Fibroblast of lung (primary cell): ENCODE results near the gene ANKRD33. TPM values are rescaled to one million over a fixed set of nuclear protein-coding genes. Genes with fewer than 3 reads are reported as not detected.

Source experiments
- DNase-seq, 2 donors: peaks; one replicate each; pipeline versions ENCODE4 v3.0.0 to v3.0.0-alpha.2; 2010; ENCODE audit warnings: low read depth in 2 of 2
- H2AFZ ChIP-seq: 2 replicates; pipeline ENCODE4 v1.5.1; 2012; ENCODE audit warnings: low read length, control low read depth, inconsistent platforms
- H3K27ac ChIP-seq: 2 replicates; pipeline ENCODE4 v1.5.1; 2011; ENCODE audit warnings: low read length, control low read depth; ENCODE audit not compliant: insufficient read depth
- H3K27me3 ChIP-seq: 2 replicates; pipeline ENCODE4 v1.5.1; 2011; ENCODE audit warnings: mild to moderate bottlenecking, low read length; ENCODE audit not compliant: control insufficient read depth, insufficient read depth
- H3K36me3 ChIP-seq: 2 replicates; pipeline ENCODE4 v1.5.1; 2011; ENCODE audit warnings: low read length; ENCODE audit not compliant: control insufficient read depth, insufficient read depth
- H3K4me1 ChIP-seq: 2 replicates; pipeline ENCODE4 v1.5.1; 2011; ENCODE audit warnings: low read length; ENCODE audit not compliant: control insufficient read depth, insufficient read depth; ENCODE audit errors: extremely low read depth
- H3K4me2 ChIP-seq: 2 replicates; pipeline ENCODE4 v1.5.1; 2011; ENCODE audit warnings: low read length, control low read depth; ENCODE audit not compliant: insufficient read depth; ENCODE audit errors: extremely low read depth
- H3K4me3 ChIP-seq, 4 experiments: fragments of 200-600 bp in 1 of 4; sonication (generic) in 1 of 4; replicated peaks in 1 of 4; 2 replicates each; pipeline ENCODE4 v1.5.1; 2011 to 2016; ENCODE audit warnings: low read length in 4 of 4, low read depth in 3 of 4, mild to moderate bottlenecking in 3 of 4, control low read depth in 2 of 4, inconsistent platforms in 1 of 4, mixed read lengths in 1 of 4; ENCODE audit not compliant: insufficient read depth in 1 of 4; ENCODE audit errors: control extremely low read depth in 1 of 4
- H3K79me2 ChIP-seq: 2 replicates; pipeline ENCODE4 v1.5.1; 2012; ENCODE audit warnings: mild to moderate bottlenecking, low read length, inconsistent platforms; ENCODE audit not compliant: control insufficient read depth, insufficient read depth
- H3K9ac ChIP-seq: 2 replicates; pipeline ENCODE4 v1.5.1; 2011; ENCODE audit warnings: mild to moderate bottlenecking, low read length, control low read depth; ENCODE audit not compliant: insufficient read depth
- H3K9me3 ChIP-seq: 2 replicates; pipeline ENCODE4 v1.5.1; 2012; ENCODE audit warnings: low read depth, low read length; ENCODE audit not compliant: control insufficient read depth, insufficient read depth
- H4K20me1 ChIP-seq: 2 replicates; pipeline ENCODE4 v1.5.1; 2011; ENCODE audit warnings: low read length; ENCODE audit not compliant: control insufficient read depth, insufficient read depth; ENCODE audit errors: extremely low read depth
- EZH2 ChIP-seq: IDR thresholded peaks from 2 replicates; pipeline ENCODE4 v1.5.1; 2012; ENCODE audit warnings: low read length, control low read depth, mild to moderate bottlenecking; ENCODE audit errors: missing control alignments
- polyA plus RNA-seq, 2 donors: library from polyadenylated mRNA; depleted of rRNA in 1 of 2; stranded (reverse) in 1 of 2; unstranded in 1 of 2; fragments of >200 nt; gene quantifications; 2 replicates each; pipeline ENCODE4 v1.2.1, GENCODE V29; 2011 to 2012; ENCODE audit warnings: missing spikeins in 1 of 2
- total RNA-seq: library from RNA; depleted of rRNA; stranded (reverse); fragments of >200 nt; gene quantifications from 2 replicates; pipeline ENCODE4 v1.2.1, GENCODE V29; 2014
- TF ChIP-seq, protein P1 (sequence below), 2 donors: IDR thresholded peaks in 1 of 2; conservative IDR thresholded peaks in 1 of 2; 1 replicate in 1 of 2; 2 replicates in 1 of 2; pipeline ENCODE4 v1.5.1; 2011 to 2012; ENCODE audit warnings: low read length in 2 of 2, control low read depth in 1 of 2, inconsistent platforms in 1 of 2, low read depth in 1 of 2, mild to moderate bottlenecking in 1 of 2

The ANKRD33 gene
- total and polyA plus RNA-seq, 2 donors (not counting 1 experiment from before 2014, with no cell fraction given), result under 0.01 TPM; not detected in 1

DNA sequence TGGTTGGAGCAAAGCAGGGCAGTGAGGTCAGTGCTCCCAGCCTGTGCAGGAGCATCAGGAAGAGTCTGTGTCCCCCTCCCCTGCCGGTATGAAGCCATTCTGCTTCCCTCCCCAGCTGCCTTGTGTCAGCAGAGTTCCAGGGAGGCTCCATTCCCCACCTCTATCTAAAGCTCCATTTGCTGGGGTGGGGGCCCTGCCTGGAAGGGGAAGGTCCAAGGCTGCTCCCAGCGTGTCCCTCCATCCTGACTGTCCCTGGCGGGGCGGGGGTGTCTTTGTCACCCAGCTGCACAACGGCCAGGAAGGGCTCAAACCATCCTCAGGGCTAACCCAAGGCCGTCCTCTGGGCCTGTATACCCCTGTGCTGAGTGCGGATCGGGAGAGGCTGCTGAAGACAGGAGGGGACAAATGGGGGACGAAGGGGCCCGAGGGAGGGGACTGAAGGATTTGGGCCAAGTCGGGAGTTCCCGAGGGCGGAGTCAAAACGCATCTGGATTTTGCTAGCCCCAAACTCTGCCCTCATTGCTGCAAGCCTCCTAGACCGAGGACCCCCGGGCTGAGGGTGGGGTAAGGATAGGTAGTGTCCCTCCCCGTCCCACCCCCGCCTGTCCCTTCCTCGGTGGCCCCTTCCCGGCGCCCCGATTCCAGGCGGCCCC is 18.7 kb downstream of the ANKRD33 start:
- peak overlapping the region; percentile 60 for H3K9ac ChIP-seq
- H2AFZ ChIP-seq, result no peak overlapping the region
- peak overlapping the region; percentile 89 for H3K27ac ChIP-seq
- H3K79me2 ChIP-seq, result no peaks in the 10 kb centered on the region
- H3K9me3 ChIP-seq, result no peaks in the 10 kb centered on the region
- no peak for TF ChIP-seq EZH2
- TF ChIP-seq, protein P1, sequence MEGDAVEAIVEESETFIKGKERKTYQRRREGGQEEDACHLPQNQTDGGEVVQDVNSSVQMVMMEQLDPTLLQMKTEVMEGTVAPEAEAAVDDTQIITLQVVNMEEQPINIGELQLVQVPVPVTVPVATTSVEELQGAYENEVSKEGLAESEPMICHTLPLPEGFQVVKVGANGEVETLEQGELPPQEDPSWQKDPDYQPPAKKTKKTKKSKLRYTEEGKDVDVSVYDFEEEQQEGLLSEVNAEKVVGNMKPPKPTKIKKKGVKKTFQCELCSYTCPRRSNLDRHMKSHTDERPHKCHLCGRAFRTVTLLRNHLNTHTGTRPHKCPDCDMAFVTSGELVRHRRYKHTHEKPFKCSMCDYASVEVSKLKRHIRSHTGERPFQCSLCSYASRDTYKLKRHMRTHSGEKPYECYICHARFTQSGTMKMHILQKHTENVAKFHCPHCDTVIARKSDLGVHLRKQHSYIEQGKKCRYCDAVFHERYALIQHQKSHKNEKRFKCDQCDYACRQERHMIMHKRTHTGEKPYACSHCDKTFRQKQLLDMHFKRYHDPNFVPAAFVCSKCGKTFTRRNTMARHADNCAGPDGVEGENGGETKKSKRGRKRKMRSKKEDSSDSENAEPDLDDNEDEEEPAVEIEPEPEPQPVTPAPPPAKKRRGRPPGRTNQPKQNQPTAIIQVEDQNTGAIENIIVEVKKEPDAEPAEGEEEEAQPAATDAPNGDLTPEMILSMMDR (conservative IDR thresholded peaks at IDR 0.05 in 1 of 2, IDR thresholded peaks at IDR 0.05 in 1 of 2; ENCODE audit: low read depth in 1 of 2, low read length in 2 of 2), result no peak
- no peak for DNase-seq
- H3K36me3 ChIP-seq, result no peaks in the 10 kb centered on the region
- H3K4me1 ChIP-seq, result peaks cover 21% of the 10 kb centered on the region
- H3K4me2 ChIP-seq, result no peak overlapping the region
- H3K27me3 ChIP-seq, result no peaks in the 10 kb centered on the region
- no peaks in the 10 kb centered on the region for H4K20me1 ChIP-seq
- H3K4me3 ChIP-seq, result peak overlapping the region in 1 of 4 experiments; percentile 65

DNA sequence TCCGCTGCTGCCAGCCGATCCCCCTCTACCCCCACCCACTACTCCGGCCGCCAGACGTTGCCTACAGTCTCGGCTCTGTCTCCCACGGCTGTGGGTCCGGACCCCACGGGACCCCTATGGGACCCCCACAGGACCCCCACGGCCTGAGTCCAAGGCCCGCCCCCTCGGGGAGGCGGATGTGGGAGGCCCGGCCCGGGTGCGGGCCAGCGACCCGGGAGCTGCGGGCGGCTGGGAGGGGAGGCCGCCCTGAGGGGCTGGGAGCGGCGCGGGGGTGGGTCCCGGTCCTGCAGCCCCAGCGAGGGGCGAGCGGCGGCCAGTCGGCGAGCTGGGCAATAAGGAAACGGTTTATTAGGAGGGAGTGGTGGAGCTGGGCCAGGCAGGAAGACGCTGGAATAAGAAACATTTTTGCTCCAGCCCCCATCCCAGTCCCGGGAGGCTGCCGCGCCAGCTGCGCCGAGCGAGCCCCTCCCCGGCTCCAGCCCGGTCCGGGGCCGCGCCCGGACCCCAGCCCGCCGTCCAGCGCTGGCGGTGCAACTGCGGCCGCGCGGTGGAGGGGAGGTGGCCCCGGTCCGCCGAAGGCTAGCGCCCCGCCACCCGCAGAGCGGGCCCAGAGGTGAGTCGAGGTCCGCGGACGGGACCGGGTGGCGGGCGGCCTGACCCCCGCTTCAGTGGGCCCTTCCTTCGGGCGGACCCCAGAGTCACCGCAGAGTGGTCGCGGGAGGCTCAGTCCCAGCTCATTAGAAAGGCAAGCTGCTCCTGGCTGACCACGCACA is 19.4 kb downstream of the ANKRD33 start, which contains the start of gene ACVRL1:
ACVRL1 (plus strand) TSS at position 422 of the 773 bp plus-strand sequence. CDS start 4,971 bp downstream, outside the sequence.
- TF ChIP-seq, protein P1 (conservative IDR thresholded peaks at IDR 0.05 in 1 of 2, IDR thresholded peaks at IDR 0.05 in 1 of 2; ENCODE audit: low read depth in 1 of 2, low read length in 2 of 2), result no peak
- TF ChIP-seq EZH2, result no peak
- H2AFZ ChIP-seq, result peak within 1 kb of the TSS; percentile 13
- no peaks in the 10 kb centered on the region for H3K9me3 ChIP-seq
- peak within 1 kb of the TSS; percentile 89 for H3K27ac ChIP-seq
- peak within 1 kb of the TSS; percentile 19 to 65 (median 50) for H3K4me3 ChIP-seq
- H3K9ac ChIP-seq, result peak within 1 kb of the TSS; percentile 60
- H3K4me1 ChIP-seq, result peaks cover 25% of the 10 kb centered on the region
- H3K4me2 ChIP-seq, result peak within 1 kb of the TSS; percentile 84
- H3K79me2 ChIP-seq, result no peaks in the 10 kb centered on the region
- no peaks in the 10 kb centered on the region for H4K20me1 ChIP-seq
- no peaks in the 10 kb centered on the region for H3K27me3 ChIP-seq
- H3K36me3 ChIP-seq, result no peaks in the 10 kb centered on the region
- peak in 1 of 2 donors; percentile 17 for DNase-seq

DNA sequence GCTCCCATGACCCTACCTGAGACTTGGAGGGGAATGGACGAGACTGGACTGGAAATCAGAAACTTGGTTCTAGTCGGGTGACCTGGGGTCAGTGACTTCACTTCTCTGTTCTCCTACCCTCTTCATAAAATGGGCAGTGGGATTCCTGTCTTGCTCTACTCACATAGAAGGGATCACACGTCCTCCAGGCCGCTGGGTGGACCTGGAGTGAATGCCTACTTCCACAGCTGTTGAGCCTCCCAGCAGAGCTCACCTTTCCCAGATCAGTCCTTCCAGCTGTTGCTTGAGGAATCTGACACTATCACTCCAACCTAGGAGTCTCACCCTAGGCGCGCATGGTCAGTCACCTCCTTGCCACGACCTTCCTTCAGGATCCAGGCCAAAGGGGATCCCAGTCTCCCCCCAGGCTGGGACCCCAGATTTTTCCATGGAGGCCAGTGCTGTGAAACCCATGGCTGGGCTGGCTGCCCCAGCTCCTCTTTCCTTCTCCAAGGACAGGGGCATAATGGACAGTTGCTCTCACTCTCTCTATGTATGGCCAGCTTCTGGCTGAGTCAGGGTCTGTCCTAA is 20.0 kb downstream of the ANKRD33 start:
- Histone ChIP-seq H3K79me2 (no peaks in the 10 kb centered on the region), H3K36me3 (no peaks in the 10 kb centered on the region), H3K9ac (peak overlapping the region; percentile 60), H3K4me1 (peaks cover 28% of the 10 kb centered on the region), H3K4me2 (peak overlapping the region; percentile 84), H3K27ac (peak overlapping the region; percentile 4), H3K9me3 (no peaks in the 10 kb centered on the region), H3K4me3 (peak overlapping the region; percentile 19 to 65 (median 50)), H3K27me3 (no peaks in the 10 kb centered on the region), H2AFZ (peak overlapping the region; percentile 13), H4K20me1 (no peaks in the 10 kb centered on the region)
- TF ChIP-seq EZH2, result no peak
- TF ChIP-seq, protein P1 (conservative IDR thresholded peaks at IDR 0.05 in 1 of 2, IDR thresholded peaks at IDR 0.05 in 1 of 2; ENCODE audit: low read depth in 1 of 2, low read length in 2 of 2), result no peak
- DNase-seq, result no peak
